GM12878 (cell line): ENCODE data around the gene NFAM1.

Source experiments
- CBFB ChIP-seq: IDR thresholded peaks from 2 replicates; pipeline ENCODE4 v1.6.1; 2016; ENCODE audit warnings: antibody characterized with exemption, low read depth
- CBX5 ChIP-seq: sonication (generic); IDR thresholded peaks from 2 replicates; pipeline ENCODE4 v1.6.1; 2016; ENCODE audit warnings: low read depth, moderate library complexity, mild to moderate bottlenecking, inconsistent platforms
- CTCF ChIP-seq, 3 experiments: IDR thresholded peaks in 2 of 3; conservative IDR thresholded peaks in 1 of 3; 2 replicates each; pipeline ENCODE4 v1.5.1; 2011; ENCODE audit warnings: low read depth in 3 of 3, low read length in 3 of 3, mild to moderate bottlenecking in 3 of 3, control low read depth in 2 of 3, moderate library complexity in 2 of 3, inconsistent platforms in 1 of 3, mixed read lengths in 1 of 3; ENCODE audit not compliant: control insufficient read depth in 2 of 3, insufficient read depth in 1 of 3; ENCODE audit errors: extremely low read depth in 1 of 3
- GABPA ChIP-seq: IDR thresholded peaks from 2 replicates; pipeline ENCODE4 v1.6.1; 2014; ENCODE audit warnings: antibody characterized with exemption, low read depth, mild to moderate bottlenecking, inconsistent platforms
- IRF4 ChIP-seq: IDR thresholded peaks from 2 replicates; pipeline ENCODE4 v1.6.1; 2011; ENCODE audit warnings: low read depth, low read length
- MAX ChIP-seq: IDR thresholded peaks from 2 replicates; pipeline ENCODE4 v1.6.1; 2012; ENCODE audit warnings: low read depth, low read length, improper control_type of control experiment
- MXI1 ChIP-seq: fragments of 150-350 bp; IDR thresholded peaks from 2 replicates; pipeline ENCODE4 v1.6.1; 2011; ENCODE audit warnings: low read depth, mild to moderate bottlenecking, inconsistent platforms, low read length, improper control_type of control experiment
- NFIC ChIP-seq: IDR thresholded peaks from 2 replicates; pipeline ENCODE4 v1.6.1; 2012; ENCODE audit warnings: low read depth, mild to moderate bottlenecking, inconsistent platforms, low read length, moderate library complexity
- PML ChIP-seq: IDR thresholded peaks from 2 replicates; pipeline ENCODE4 v1.6.1; 2012; ENCODE audit warnings: low read length, inconsistent platforms
- POLR2A ChIP-seq: IDR thresholded peaks from 2 replicates; pipeline ENCODE4 v1.6.1; 2011; ENCODE audit warnings: low read depth, mild to moderate bottlenecking, low read length
- POLR2AphosphoS5 ChIP-seq: IDR thresholded peaks from 2 replicates; pipeline ENCODE4 v1.6.1; 2011; ENCODE audit warnings: mild to moderate bottlenecking, low read length, inconsistent platforms
- SMARCA5 ChIP-seq: fragments of 450-650 bp; IDR thresholded peaks from 2 replicates; pipeline ENCODE4 v1.6.1; 2017; ENCODE audit warnings: mild to moderate bottlenecking
- SPI1 ChIP-seq: IDR thresholded peaks from 2 replicates; pipeline ENCODE4 v1.6.1; 2011; ENCODE audit warnings: low read depth, mild to moderate bottlenecking, low read length, moderate library complexity, borderline replicate concordance; ENCODE audit not compliant: insufficient read depth

GRCh38 chr22:42425989-42426355 lies 6.2 kb downstream of the NFAM1 start:
- no peak for TF ChIP-seq POLR2AphosphoS5
- TF ChIP-seq MAX: no peak
- no peak for TF ChIP-seq IRF4
- TF ChIP-seq SMARCA5: no peak
- TF ChIP-seq POLR2A: no peak
- no peak for TF ChIP-seq PML
- TF ChIP-seq SPI1: no peak
- no peak for TF ChIP-seq GABPA
- no peak for TF ChIP-seq CBFB
- TF ChIP-seq NFIC: no peak
- TF ChIP-seq MXI1: no peak
- TF ChIP-seq CTCF (IDR thresholded peaks at IDR 0.05 in 2 of 3, conservative IDR thresholded peaks at IDR 0.05 in 1 of 3; ENCODE audit: control insufficient read depth in 2 of 3, extremely low read depth in 1 of 3, insufficient read depth in 1 of 3, low read depth in 3 of 3, low read length in 3 of 3): no peak
- no peak for TF ChIP-seq CBX5
